ENCODE results near the gene FAAP20.

DNA sequence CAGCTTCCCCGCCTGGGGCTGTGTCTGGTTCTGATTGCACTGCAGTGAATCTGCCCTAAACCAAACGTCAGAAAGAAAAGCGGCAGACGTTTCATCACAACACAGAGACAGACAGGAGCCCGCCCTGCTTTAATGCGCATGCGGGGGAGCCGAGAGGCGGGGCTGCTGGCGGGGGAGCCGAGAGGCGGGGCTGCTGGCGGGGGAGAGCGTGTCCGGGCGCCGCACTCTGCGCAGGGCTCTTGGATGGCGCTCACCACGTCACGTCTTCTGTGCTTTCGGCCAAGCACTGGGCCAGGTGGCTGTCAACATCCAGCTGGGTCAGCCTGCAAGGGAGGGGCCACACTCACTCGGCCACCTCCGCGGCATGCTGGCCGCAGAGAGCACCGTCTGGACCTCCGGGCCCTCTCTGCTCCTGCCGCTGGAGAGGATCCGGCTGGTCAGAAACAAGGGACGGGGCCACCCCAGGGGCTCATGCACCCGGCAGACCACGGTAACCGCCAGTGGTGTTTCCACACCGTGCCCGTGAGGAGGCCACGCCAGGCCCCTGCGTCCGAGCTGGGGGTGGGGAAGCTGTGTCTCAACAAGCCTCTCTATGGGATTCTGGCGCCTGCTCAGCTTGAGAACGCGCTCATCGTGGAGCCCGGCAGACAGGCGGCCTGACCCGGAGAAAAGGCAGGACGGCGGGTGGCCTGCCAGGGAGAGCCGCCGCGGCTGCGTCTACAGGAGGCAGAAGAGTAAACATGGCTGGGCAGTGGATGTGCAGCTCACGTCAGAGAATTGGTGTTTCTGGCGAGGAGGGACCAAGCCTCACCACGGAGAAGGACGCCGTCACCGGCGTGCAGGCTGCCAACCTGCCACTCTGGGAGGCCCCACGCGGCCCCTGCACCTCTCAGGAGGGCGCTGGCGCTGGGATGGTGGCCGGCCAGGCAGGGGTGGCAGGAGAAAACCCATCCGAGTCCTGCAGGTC is 4.8 kb downstream of the FAAP20 start:
- TF ChIP-seq, protein P1, sequence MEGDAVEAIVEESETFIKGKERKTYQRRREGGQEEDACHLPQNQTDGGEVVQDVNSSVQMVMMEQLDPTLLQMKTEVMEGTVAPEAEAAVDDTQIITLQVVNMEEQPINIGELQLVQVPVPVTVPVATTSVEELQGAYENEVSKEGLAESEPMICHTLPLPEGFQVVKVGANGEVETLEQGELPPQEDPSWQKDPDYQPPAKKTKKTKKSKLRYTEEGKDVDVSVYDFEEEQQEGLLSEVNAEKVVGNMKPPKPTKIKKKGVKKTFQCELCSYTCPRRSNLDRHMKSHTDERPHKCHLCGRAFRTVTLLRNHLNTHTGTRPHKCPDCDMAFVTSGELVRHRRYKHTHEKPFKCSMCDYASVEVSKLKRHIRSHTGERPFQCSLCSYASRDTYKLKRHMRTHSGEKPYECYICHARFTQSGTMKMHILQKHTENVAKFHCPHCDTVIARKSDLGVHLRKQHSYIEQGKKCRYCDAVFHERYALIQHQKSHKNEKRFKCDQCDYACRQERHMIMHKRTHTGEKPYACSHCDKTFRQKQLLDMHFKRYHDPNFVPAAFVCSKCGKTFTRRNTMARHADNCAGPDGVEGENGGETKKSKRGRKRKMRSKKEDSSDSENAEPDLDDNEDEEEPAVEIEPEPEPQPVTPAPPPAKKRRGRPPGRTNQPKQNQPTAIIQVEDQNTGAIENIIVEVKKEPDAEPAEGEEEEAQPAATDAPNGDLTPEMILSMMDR (IDR thresholded peaks at IDR 0.05) = no peak
- peak; percentile 93 to 97 (median 96) for TF ChIP-seq POLR2AphosphoS5 (IDR thresholded peaks at IDR 0.05)
- TF ChIP-seq EP300 (IDR thresholded peaks at IDR 0.05) = peak in 2 of 4 donors; percentile 48 to 78

Measured in sigmoid colon (tissue), 4 donors.